K562 (cell line): ENCODE measurements around the gene NFE2. TPM values are rescaled to one million over a fixed set of nuclear protein-coding genes. Genes with fewer than 3 reads are reported as not detected.
A peak's percentile ranks its signal among the peaks of the same experiment; 100 is the strongest.

Experiments
- E2F6 ChIP-seq, 2 experiments: IDR thresholded peaks; 2 replicates each; pipeline ENCODE4 v1.6.1; 2011; ENCODE audit warnings: borderline replicate concordance in 1 of 2, control low read depth in 1 of 2, low read depth in 1 of 2, low read length in 1 of 2, mild to moderate bottlenecking in 1 of 2, mixed read lengths in 1 of 2, moderate library complexity in 1 of 2; ENCODE audit not compliant: insufficient read depth in 1 of 2, insufficient read length in 1 of 2, poor library complexity in 1 of 2, severe bottlenecking in 1 of 2; ENCODE audit errors: extremely low read depth in 1 of 2
- ERF ChIP-seq: fragments of 450-650 bp; formaldehyde crosslinking; IDR thresholded peaks from 2 replicates; pipeline ENCODE4 v1.4.0; 2020; ENCODE audit warnings: mild to moderate bottlenecking, mixed read lengths
- HMBOX1 ChIP-seq: sonication (generic); IDR thresholded peaks from 2 replicates; pipeline ENCODE4 v1.6.1; 2016
- MTF1 ChIP-seq: fragments of 250-450 bp; sonication (Bioruptor Pico); IDR thresholded peaks from 2 replicates; pipeline ENCODE4 v1.9.0; 2021; ENCODE audit warnings: moderate library complexity, mild to moderate bottlenecking, inconsistent platforms, borderline replicate concordance
- NUFIP1 ChIP-seq: fragments of 450-650 bp; IDR thresholded peaks from 2 replicates; pipeline ENCODE4 v1.6.1; 2018; ENCODE audit not compliant: partially characterized antibody
- SIRT6 ChIP-seq: IDR thresholded peaks from one replicate; pipeline ENCODE4 v1.6.1; 2012; ENCODE audit warnings: low read depth, mild to moderate bottlenecking, control low read depth, inconsistent platforms, low read length, moderate library complexity
- TAL1 ChIP-seq: fragments of 450-650 bp; IDR thresholded peaks from 2 replicates; pipeline ENCODE4 v1.6.1; 2016; ENCODE audit warnings: mild to moderate bottlenecking
- ZBTB34 ChIP-seq: fragments of 250-450 bp; sonication (Bioruptor Pico); IDR thresholded peaks from 2 replicates; pipeline ENCODE4 v1.8.0; 2021; ENCODE audit warnings: mild to moderate bottlenecking, moderate library complexity
- ZMIZ1 ChIP-seq, 2 experiments: fragments of 150-350 bp in 1 of 2; IDR thresholded peaks; 2 replicates each; pipeline ENCODE4 v1.6.1; 2012 to 2016; ENCODE audit warnings: low read depth in 2 of 2, low read length in 2 of 2, mild to moderate bottlenecking in 1 of 2, moderate library complexity in 1 of 2
- ZNF592 ChIP-seq: fragments of 450-650 bp; IDR thresholded peaks from 2 replicates; pipeline ENCODE4 v1.6.1; 2017; ENCODE audit warnings: antibody characterized with exemption, mild to moderate bottlenecking
- ZNF785 ChIP-seq: fragments of 250-450 bp; sonication (Bioruptor Pico); IDR thresholded peaks from 2 replicates; pipeline ENCODE4 v1.4.0; 2020; ENCODE audit warnings: mild to moderate bottlenecking
- polyA plus RNA-seq, 8 experiments: library from polyadenylated mRNA; depleted of rRNA in 4 of 8; stranded (reverse) in 5 of 8; unstranded in 3 of 8; fragments of >200 nt; fragmentation: Nextera tagmentation in 2 of 8; fragmentation: Illumina TruSeq in 1 of 8; extraction: Ambion mirVana in 2 of 8; extraction: Trizol in 1 of 8; gene quantifications; 2 replicates each; pipeline versions ENCODE4 v1.2.1 to v1.2.3, GENCODE V29; 2011 to 2014; ENCODE audit warnings: inconsistent platforms in 1 of 8, missing spikeins in 1 of 8
- total RNA-seq, 7 experiments: library from RNA; depleted of rRNA in 6 of 7; stranded (reverse); fragments of >200 nt in 6 of 7; fragmentation: Illumina TruSeq in 2 of 7; extraction: Trizol in 2 of 7; gene quantifications; 2 replicates each; pipeline versions ENCODE4 v1.2.1 to v1.2.3, GENCODE V29; 2011 to 2021; ENCODE audit warnings: low replicate concordance in 1 of 7

The NFE2 gene
- total and polyA plus RNA-seq, 9 of the 15 experiments (the other 6 are each of a cell fraction or from before 2014, with no cell fraction given): 12.3 to 282 (median 208) TPM

GRCh38 chr12:54286042-54287030 lies 14.5 kb downstream of the NFE2 start (continued):
- TF ChIP-seq ZMIZ1 (IDR thresholded peaks at IDR 0.05; ENCODE audit: low read depth in 2 of 2, low read length in 2 of 2) (0 out of 4 replicates have a peak, but pooled peaks of 1 of the 2 experiments have one; percentile 47), MTF1 (CRISPR knock-in tag) (no peak), TAL1 (peak; percentile 78), E2F6 (IDR thresholded peaks at IDR 0.05; ENCODE audit: borderline replicate concordance in 1 of 2, extremely low read depth in 1 of 2, insufficient read depth in 1 of 2, insufficient read length in 1 of 2, low read depth in 1 of 2, low read length in 1 of 2, poor library complexity in 1 of 2, severe bottlenecking in 1 of 2) (no peak), ZBTB34 (CRISPR knock-in tag) (no peak), ZNF592 (peak; percentile 16), ERF (CRISPR knock-in tag) (peak; percentile 52; the same call in 1 of the 2 replicates), NUFIP1 (peak; percentile 42), ZNF785 (no peak), SIRT6 (peak; percentile 93), HMBOX1 (peak; percentile 83)
